Gastrocnemius medialis (tissue), 4 donors: Measurements from ENCODE around the gene NISCH. TPM values are rescaled to one million over a fixed set of nuclear protein-coding genes. Genes with fewer than 3 reads are reported as not detected.

Experiments used
- ATAC-seq, 2 donors: fragments of 150-250 bp; one replicate each; pipeline ENCODE4 v1.9.1; 2016
- DNase-seq, 2 donors: peaks; one replicate each; pipeline ENCODE4 v3.0.0-alpha.2; 2019
- H3K27ac ChIP-seq, 4 donors: fragments of 200-600 bp; sonication (generic); 1 replicate in 1 of 4; 2 replicates in 3 of 4; pipeline ENCODE4 v1.5.1; 2016 to 2018; ENCODE audit warnings: mild to moderate bottlenecking in 2 of 4, moderate library complexity in 1 of 4
- H3K27me3 ChIP-seq, 3 donors: fragments of 200-600 bp; sonication (generic) in 2 of 3; 1 replicate in 1 of 3; 2 replicates in 2 of 3; pipeline versions ENCODE4 v1.5.1 to v1.6.0; 2016 to 2019; ENCODE audit warnings: mild to moderate bottlenecking in 1 of 3, moderate library complexity in 1 of 3
- H3K36me3 ChIP-seq, 2 donors: fragments of 200-600 bp; sonication (generic) in 1 of 2; one replicate each; pipeline ENCODE4 v1.5.1; 2017 to 2018
- H3K4me1 ChIP-seq, 2 donors: fragments of 200-600 bp; sonication (generic) in 1 of 2; one replicate each; pipeline ENCODE4 v1.5.1; 2016 to 2017; ENCODE audit warnings: mild to moderate bottlenecking in 2 of 2
- H3K4me3 ChIP-seq, 4 donors: fragments of 200-600 bp; sonication (generic) in 3 of 4; 1 replicate in 1 of 4; 2 replicates in 3 of 4; pipeline ENCODE4 v1.5.1; 2016 to 2019; ENCODE audit warnings: mild to moderate bottlenecking in 2 of 4
- H3K9me3 ChIP-seq, 3 donors: fragments of 200-600 bp; sonication (generic) in 2 of 3; 1 replicate in 1 of 3; 2 replicates in 2 of 3; pipeline ENCODE4 v1.5.1; 2016 to 2019
- CTCF ChIP-seq, 5 experiments: fragments of 450-650 bp in 3 of 5; fragments of 200-600 bp in 2 of 5; sonication (generic) in 2 of 5; IDR thresholded peaks in 4 of 5; conservative IDR thresholded peaks in 1 of 5; 1 replicate in 4 of 5; 2 replicates in 1 of 5; pipeline ENCODE4 v1.5.1; 2016 to 2019; ENCODE audit warnings: antibody characterized with exemption in 5 of 5, mild to moderate bottlenecking in 3 of 5, moderate library complexity in 3 of 5
- POLR2A ChIP-seq, 2 donors: fragments of 450-650 bp; IDR thresholded peaks; one replicate each; pipeline ENCODE4 v1.6.1; 2017; ENCODE audit warnings: antibody characterized with exemption in 2 of 2, mild to moderate bottlenecking in 2 of 2, moderate library complexity in 2 of 2
- in situ Hi-C, 4 donors: fragments of 200-750 bp; cut with MboI; loops; one replicate each; pipeline versions ENCODE4 v1.15.0 to v1.8.0; 2017; ENCODE audit warnings: low sequenced_read_pairs in 4 of 4
- intact Hi-C: fragments of 100-400 bp; cut with DNase I; formaldehyde crosslinking; loops from one replicate; pipeline ENCODE4 v1.15.1; 2023; ENCODE audit warnings: low total_unique reads
- total RNA-seq, 4 donors: library from RNA; depleted of rRNA; stranded (reverse); fragments of >200 nt; gene quantifications; one replicate each; pipeline versions ENCODE4 v1.1.0 to v1.2.3, GENCODE V29; 2016

The NISCH gene
- total RNA-seq, 4 donors from 2014 or later, result 19.2 to 38.3 (median 25.0) TPM

DNA sequence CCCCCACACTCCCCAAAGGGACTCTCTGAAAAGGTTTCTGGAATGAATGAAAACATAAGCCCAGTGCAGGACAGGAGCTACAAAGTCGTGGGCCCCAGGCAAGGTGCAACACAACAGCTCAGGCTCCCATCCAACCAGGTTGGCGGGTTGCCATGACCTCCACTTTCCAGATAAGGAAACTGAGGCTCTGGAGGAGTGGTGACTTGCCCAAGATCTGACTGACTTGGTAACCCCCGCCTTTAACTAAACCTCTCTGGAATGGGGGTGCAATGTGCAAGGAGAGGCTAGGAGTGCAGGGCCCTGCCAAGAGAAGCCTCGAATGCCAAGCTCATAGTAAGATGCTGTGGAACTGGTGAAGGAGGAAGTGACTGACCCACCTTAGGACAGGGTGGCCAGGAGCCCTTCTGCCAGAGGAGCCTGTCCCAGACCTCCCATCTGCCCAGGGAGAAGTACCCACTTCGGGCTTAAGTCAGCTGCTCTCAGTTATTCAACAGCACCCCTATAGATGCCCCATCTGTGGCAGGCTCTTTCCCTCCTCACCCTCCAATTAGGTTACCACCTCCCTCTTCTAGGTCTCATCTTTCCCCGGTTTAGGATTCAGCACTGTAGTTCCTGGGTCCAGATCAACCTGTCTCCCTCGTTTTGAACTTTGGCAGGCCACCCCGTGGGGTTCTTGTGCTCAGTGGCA, 1.0 kb upstream of the NISCH start:
- Histone ChIP-seq H3K4me3 (peak overlapping the region; percentile 73 to 95 (median 86)), H3K4me1 (peaks cover 47 to 50% of the 10 kb centered on the region in 2 donors), H3K27ac (peak overlapping the region; percentile 94 to 99 (median 97)), H3K9me3 (no peaks in the 10 kb centered on the region), H3K27me3 (no peaks in the 10 kb centered on the region), H3K36me3 (peaks cover 0 to 18% of the 10 kb centered on the region in 2 donors)
- TF ChIP-seq POLR2A (IDR thresholded peaks at IDR 0.05) (no peak), CTCF (IDR thresholded peaks at IDR 0.05 in 4 of 5, conservative IDR thresholded peaks at IDR 0.05 in 1 of 5) (no peak)
- DNase-seq (no peak), ATAC-seq (no peak)
- in situ Hi-C loops, result no loop called here
- intact Hi-C loops, result loop anchor here (5.0 to 10.0 kb wide), 4 partner anchors 83 to 390 kb away; partner anchors contain the start of genes GLYCTK, TWF2 and UQCC5

- intact Hi-C loops (loop anchor here (5.0 to 10.0 kb wide), 4 partner anchors 82 to 390 kb away; partner anchors contain the start of genes GLYCTK, TWF2 and UQCC5), in situ Hi-C loops (no loop called here)
- ATAC-seq (peak; percentile 2 to 5), DNase-seq (no peak)
- peaks cover 45% of the 10 kb centered on the region in 2 donors for H3K4me1 ChIP-seq
- TF ChIP-seq POLR2A (IDR thresholded peaks at IDR 0.05), result no peak
- no peak for TF ChIP-seq CTCF (IDR thresholded peaks at IDR 0.05 in 4 of 5, conservative IDR thresholded peaks at IDR 0.05 in 1 of 5)
- H3K9me3 ChIP-seq, result no peaks in the 10 kb centered on the region
- no peaks in the 10 kb centered on the region for H3K27me3 ChIP-seq
- peak overlapping the region; percentile 94 to 99 (median 97) for H3K27ac ChIP-seq
- peak overlapping the region; percentile 73 to 95 (median 86) for H3K4me3 ChIP-seq
- peaks cover 0 to 22% of the 10 kb centered on the region in 2 donors for H3K36me3 ChIP-seq
These were observed 494 bp upstream of the NISCH start for GRCh38 chr3:52454938-52455282.

GRCh38 chr3:52456169-52456799, 880 bp downstream of the NISCH start:
- Histone ChIP-seq H3K4me1 (peaks cover 31 to 38% of the 10 kb centered on the region in 2 donors), H3K27me3 (no peaks in the 10 kb centered on the region), H3K27ac (peak overlapping the region; percentile 94 to 99 (median 97)), H3K4me3 (peak overlapping the region; percentile 73 to 95 (median 86)), H3K9me3 (no peaks in the 10 kb centered on the region), H3K36me3 (peaks cover 0 to 35% of the 10 kb centered on the region in 2 donors)
- ATAC-seq (no peak), DNase-seq (no peak)
- TF ChIP-seq POLR2A (IDR thresholded peaks at IDR 0.05) (no peak), CTCF (IDR thresholded peaks at IDR 0.05 in 4 of 5, conservative IDR thresholded peaks at IDR 0.05 in 1 of 5) (no peak)
- intact Hi-C loops, result loop anchor here (10.0 kb wide), 2 partner anchors 171 to 389 kb away; partner anchors contain the start of gene GLYCTK
- in situ Hi-C loops, result no loop called here

- Histone ChIP-seq H3K9me3 (no peaks in the 10 kb centered on the region), H3K27ac (peak overlapping the region; percentile 94 to 99 (median 97)), H3K36me3 (peaks cover 0 to 36% of the 10 kb centered on the region in 2 donors), H3K4me3 (peak overlapping the region; percentile 73 to 95 (median 86)), H3K4me1 (peaks cover 26 to 37% of the 10 kb centered on the region in 2 donors), H3K27me3 (no peaks in the 10 kb centered on the region)
- no peak for TF ChIP-seq CTCF (IDR thresholded peaks at IDR 0.05 in 4 of 5, conservative IDR thresholded peaks at IDR 0.05 in 1 of 5)
- no peak for TF ChIP-seq POLR2A (IDR thresholded peaks at IDR 0.05)
- no peak for DNase-seq
- ATAC-seq, result no peak
- in situ Hi-C loops, result no loop called here
- intact Hi-C loops, result loop anchor here (10.0 kb wide), 2 partner anchors 172 to 388 kb away; partner anchors contain the start of gene GLYCTK
These were observed 1.4 kb downstream of the NISCH start for GRCh38 chr3:52456800-52457183.
